ENCODE results near the gene FSTL5.

The FSTL5 gene

DNA sequence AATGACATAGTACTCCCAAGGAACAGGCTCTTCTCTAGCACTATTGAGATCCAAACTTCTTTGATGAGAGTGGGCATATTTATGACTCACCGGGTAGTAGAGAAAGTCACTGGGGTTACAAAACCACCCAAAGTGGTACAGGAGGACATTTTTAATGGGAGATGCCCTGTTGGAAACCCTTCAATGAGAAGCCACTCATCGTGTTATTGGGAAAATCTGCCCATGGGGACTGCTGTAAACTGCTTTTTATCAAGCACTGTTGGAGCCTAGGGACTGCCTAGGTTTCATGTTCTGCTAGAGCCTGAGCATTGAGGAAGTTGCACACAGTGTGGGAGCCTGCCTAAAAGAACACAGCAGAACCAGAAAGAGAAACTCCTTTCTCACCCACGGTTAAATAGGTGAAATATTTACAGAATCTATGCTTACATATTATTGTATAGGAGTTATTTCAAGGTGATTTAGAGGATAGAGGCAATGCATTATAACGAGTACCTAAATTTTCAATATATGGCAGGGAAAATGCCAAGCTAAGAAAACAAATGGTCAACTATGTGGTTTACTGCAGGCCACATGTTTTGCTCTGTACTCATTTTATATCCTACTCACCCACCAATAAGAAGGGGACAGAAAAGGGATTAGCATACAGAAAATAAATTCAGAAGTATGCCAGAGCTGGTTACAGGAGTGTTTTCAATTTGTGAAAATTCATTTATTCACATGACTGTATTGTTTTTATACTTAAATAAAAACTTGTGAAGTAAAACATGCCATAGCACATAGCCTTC is 559.1 kb downstream of the FSTL5 start:
- no peak for DNase-seq (ENCODE audit: extremely low read depth, low read depth)
- TF ChIP-seq, protein P1, sequence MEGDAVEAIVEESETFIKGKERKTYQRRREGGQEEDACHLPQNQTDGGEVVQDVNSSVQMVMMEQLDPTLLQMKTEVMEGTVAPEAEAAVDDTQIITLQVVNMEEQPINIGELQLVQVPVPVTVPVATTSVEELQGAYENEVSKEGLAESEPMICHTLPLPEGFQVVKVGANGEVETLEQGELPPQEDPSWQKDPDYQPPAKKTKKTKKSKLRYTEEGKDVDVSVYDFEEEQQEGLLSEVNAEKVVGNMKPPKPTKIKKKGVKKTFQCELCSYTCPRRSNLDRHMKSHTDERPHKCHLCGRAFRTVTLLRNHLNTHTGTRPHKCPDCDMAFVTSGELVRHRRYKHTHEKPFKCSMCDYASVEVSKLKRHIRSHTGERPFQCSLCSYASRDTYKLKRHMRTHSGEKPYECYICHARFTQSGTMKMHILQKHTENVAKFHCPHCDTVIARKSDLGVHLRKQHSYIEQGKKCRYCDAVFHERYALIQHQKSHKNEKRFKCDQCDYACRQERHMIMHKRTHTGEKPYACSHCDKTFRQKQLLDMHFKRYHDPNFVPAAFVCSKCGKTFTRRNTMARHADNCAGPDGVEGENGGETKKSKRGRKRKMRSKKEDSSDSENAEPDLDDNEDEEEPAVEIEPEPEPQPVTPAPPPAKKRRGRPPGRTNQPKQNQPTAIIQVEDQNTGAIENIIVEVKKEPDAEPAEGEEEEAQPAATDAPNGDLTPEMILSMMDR (IDR thresholded peaks at IDR 0.05; ENCODE audit: low read depth, low read length) = no peak

DNA sequence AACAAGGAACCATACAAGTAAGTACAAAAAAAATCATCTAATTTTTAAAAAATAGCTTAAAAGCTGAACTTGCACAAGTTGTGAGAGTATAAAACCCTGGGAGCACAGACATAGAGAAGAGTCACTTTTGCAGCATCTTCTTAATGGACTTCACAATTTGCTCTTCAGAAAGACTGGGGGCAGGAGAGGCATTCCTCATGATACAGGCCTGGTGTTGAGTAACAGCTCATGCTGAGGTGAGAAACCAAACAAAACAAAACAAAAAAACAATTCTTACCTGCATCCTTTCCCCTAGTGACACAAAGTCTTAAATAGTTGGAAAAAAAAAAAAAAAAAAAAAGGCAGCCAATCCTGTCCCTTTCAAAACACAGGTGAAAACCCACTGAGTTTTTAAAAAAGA is 562.8 kb downstream of the FSTL5 start:
- TF ChIP-seq, protein P1 (IDR thresholded peaks at IDR 0.05; ENCODE audit: low read depth, low read length) = no peak
- DNase-seq (ENCODE audit: extremely low read depth, low read depth) = no peak

DNA sequence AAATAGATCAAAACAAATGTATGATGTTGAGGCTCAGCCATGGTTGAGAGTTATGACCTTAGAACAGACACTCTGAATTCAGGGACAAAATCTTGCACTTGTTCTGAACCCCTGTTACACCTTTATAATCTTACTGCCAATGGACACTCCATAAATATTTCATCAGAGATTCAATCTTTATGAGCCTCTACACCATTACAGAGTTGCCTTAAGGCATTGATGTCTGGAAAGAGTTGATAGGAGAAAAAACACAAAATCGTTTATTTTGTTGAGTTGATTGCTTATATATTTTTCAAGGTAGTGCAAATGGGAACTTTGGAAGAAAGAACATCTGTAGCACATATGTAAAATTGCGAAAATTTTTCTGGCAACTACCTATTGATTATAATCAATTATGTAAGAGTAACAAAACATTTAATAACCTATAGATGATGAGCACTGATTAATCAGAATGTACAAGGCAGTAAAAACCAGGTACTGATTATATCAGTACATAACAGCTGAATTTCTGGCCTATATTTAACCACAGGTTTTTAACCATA is 568.5 kb downstream of the FSTL5 start:
- no peak for DNase-seq (ENCODE audit: extremely low read depth, low read depth)
- TF ChIP-seq, protein P1 (IDR thresholded peaks at IDR 0.05; ENCODE audit: low read depth, low read length) = no peak

DNA sequence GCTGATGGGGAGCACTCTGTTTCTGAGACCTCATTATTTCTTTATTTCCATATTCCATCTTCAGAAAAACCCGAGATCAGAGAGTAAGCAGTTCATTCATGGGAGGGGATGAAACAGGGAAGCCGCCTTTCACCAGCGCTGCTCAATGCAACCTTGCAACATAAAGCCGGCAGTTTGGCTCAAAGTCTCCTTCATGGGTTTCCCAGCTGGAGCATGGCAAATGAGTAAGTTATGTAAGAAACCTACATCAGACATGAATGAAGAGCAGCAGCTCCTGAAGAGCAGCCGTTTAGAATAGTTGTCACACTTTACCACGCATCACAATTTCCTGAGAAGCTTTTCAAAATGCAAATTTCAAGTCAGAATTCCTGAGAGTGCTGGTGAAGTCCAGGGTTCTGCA is 578.8 kb downstream of the FSTL5 start:
- no peak for DNase-seq (ENCODE audit: extremely low read depth, low read depth)
- TF ChIP-seq, protein P1 (IDR thresholded peaks at IDR 0.05; ENCODE audit: low read depth, low read length) = no peak

DNA sequence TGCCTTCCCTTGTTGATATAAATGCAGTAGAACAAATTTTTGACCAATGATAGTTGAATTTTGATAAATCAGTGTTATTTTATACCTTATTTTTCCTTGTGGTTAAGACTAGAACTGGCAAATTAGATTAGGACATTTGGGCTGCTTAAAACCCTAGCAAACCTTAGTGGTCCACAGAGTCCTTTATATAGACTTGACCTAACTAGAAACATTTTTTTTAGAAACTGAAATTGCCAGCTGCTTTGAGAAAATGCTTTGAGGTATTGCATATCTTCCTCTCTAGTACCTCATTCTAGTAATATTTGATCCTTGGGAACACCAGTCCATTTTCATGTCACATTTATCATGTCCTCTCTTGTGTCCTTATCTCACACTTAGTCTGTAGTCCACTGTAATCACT is 580.3 kb downstream of the FSTL5 start:
- TF ChIP-seq, protein P1 (IDR thresholded peaks at IDR 0.05; ENCODE audit: low read depth, low read length) = no peak

DNA sequence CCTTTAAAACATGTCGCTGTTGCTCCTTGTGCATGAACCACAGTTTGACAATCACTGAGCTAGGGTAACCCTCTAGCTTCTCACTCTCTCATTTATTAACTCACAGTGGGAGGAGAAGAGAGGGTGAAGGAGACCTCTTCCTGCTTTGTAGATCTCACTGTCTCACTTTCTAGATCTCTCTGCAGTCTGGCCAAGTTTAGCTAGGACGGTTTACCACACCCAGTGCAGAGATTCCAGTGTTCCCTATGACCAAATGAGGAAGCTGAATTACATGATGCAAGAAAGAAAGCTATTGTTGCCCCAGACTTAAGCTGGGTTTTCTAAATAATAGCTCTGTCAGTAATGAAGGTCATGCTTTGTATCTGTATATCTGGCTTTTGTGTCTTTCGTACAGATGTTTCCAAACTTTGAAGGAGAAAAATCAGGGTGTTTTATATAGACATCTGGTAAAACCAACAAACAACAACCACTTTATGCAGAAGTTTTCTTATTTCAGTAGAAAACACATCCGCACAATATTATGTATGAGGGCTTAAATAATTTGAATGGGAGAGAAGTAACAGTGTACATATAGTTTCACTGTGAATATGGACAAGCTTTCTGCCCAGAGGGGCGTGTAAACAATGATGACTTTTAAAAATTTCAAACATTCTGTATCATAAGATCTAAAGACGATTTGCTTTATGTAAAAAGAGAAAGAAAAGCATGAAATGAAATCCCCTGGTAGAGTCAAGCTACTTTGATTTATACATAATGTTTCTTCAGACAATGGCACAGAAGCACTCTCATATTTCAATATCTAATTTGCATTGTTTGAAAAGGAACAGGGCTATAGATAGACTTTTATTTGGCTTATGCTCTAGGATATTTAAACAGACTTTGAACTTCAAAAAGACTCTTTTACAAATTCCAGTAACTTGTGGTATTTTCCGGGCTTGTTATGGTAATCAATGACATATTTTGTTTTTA is 582.3 kb downstream of the FSTL5 start:
- TF ChIP-seq, protein P1 (IDR thresholded peaks at IDR 0.05; ENCODE audit: low read depth, low read length) = no peak
- DNase-seq (ENCODE audit: extremely low read depth, low read depth) = no peak

More for the DNA sequence above, 580.3 kb downstream of the FSTL5 start:
- DNase-seq (ENCODE audit: extremely low read depth, low read depth) = no peak
